MCF 10A (cell line): ENCODE results near the gene PGM2. TPM values are rescaled to one million over a fixed set of nuclear protein-coding genes. Genes with fewer than 3 reads are reported as not detected.
A peak's percentile ranks its signal among the peaks of the same experiment; 100 is the strongest.

Experiments used
- BruUV-seq: library from RNA; stranded (reverse); fragments of 400-500 nt; replicated peaks from 2 replicates; lab custom pipeline; 2021; lab: Mats Ljungman, UMichigan
- CTCF ChIA-PET: fragments of 300-600 bp; sonication (Branson Sonifier 250); formaldehyde crosslinking; extraction: SDS; loops from one replicate; lab custom pipeline; 2021; ENCODE audit warnings: antibody characterized with exemption, inconsistent platforms; lab: Yijun Ruan, JAX
- POLR2A ChIA-PET: fragments of 300-600, 350-650 bp; sonication (Branson Sonifier 250); formaldehyde crosslinking; extraction: SDS; loops from one replicate; lab custom pipeline; 2020; ENCODE audit warnings: antibody characterized with exemption, inconsistent platforms; lab: Yijun Ruan, JAX
- DNase-seq: peaks from one replicate; pipeline ENCODE4 v3.0.0-alpha.2; 2018; ENCODE audit not compliant: unreplicated experiment
- H3K27ac Mint-ChIP-seq: one replicate; pipeline ENCODE4 v1.8.0; 2022; ENCODE audit warnings: mild to moderate bottlenecking, low read depth, mixed read lengths; ENCODE audit not compliant: unreplicated experiment
- H3K27me3 Mint-ChIP-seq: one replicate; pipeline ENCODE4 v1.8.0; 2022; ENCODE audit warnings: mixed read lengths; ENCODE audit not compliant: insufficient read depth, unreplicated experiment
- H3K36me3 Mint-ChIP-seq: one replicate; pipeline ENCODE4 v1.8.0; 2022; ENCODE audit warnings: mild to moderate bottlenecking, moderate library complexity, mixed read lengths; ENCODE audit not compliant: insufficient read depth, unreplicated experiment
- H3K4me1 Mint-ChIP-seq: one replicate; pipeline ENCODE4 v1.8.0; 2022; ENCODE audit warnings: mixed read lengths; ENCODE audit not compliant: insufficient read depth, unreplicated experiment
- H3K4me3 Mint-ChIP-seq: one replicate; pipeline ENCODE4 v1.8.0; 2022; ENCODE audit warnings: mild to moderate bottlenecking, moderate library complexity, mixed read lengths; ENCODE audit not compliant: unreplicated experiment
- H3K9me3 Mint-ChIP-seq: one replicate; pipeline ENCODE4 v1.8.0; 2022; ENCODE audit warnings: mixed read lengths; ENCODE audit not compliant: unreplicated experiment
- intact Hi-C: fragments of 100-400 bp; cut with micrococcal nuclease; formaldehyde crosslinking; loops from 2 replicates; pipeline ENCODE4 v1.14.1; 2022
- total RNA-seq: library from RNA; stranded (reverse); gene quantifications from 2 replicates; pipeline ENCODE4 v1.2.3, GENCODE V29; 2022
- TF ChIP-seq, protein P1 (sequence below): fragments of 200-600 bp; IDR thresholded peaks from one replicate; pipeline ENCODE4 v1.8.0; 2022; ENCODE audit warnings: antibody characterized with exemption, mild to moderate bottlenecking; ENCODE audit not compliant: unreplicated experiment

Gene PGM2
- total RNA-seq, 1 experiment from 2014 or later, result 27.9 TPM

GRCh38 chr4:37868238-37868637, 41.8 kb downstream of the PGM2 start:
- TF ChIP-seq, protein P1, sequence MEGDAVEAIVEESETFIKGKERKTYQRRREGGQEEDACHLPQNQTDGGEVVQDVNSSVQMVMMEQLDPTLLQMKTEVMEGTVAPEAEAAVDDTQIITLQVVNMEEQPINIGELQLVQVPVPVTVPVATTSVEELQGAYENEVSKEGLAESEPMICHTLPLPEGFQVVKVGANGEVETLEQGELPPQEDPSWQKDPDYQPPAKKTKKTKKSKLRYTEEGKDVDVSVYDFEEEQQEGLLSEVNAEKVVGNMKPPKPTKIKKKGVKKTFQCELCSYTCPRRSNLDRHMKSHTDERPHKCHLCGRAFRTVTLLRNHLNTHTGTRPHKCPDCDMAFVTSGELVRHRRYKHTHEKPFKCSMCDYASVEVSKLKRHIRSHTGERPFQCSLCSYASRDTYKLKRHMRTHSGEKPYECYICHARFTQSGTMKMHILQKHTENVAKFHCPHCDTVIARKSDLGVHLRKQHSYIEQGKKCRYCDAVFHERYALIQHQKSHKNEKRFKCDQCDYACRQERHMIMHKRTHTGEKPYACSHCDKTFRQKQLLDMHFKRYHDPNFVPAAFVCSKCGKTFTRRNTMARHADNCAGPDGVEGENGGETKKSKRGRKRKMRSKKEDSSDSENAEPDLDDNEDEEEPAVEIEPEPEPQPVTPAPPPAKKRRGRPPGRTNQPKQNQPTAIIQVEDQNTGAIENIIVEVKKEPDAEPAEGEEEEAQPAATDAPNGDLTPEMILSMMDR, result no peak
- peaks cover 5% of the 10 kb centered on the region for H3K4me1 Mint-ChIP-seq
- H3K27ac Mint-ChIP-seq, result no peak overlapping the region
- ChIA-PET CTCF (interaction anchor here (0.7 to 1.1 kb wide), 2 partner anchors 9 to 167 kb away, joined by 3 read pairs; no protein-coding TSS in a partner anchor), POLR2A (no interaction called here)
- no peaks in the 10 kb centered on the region for H3K27me3 Mint-ChIP-seq
- no peak overlapping the region for H3K4me3 Mint-ChIP-seq
- H3K36me3 Mint-ChIP-seq, result peaks cover 7% of the 10 kb centered on the region
- BruUV-seq, result no TSS peak
- H3K9me3 Mint-ChIP-seq, result no peaks in the 10 kb centered on the region
- intact Hi-C loops, result no loop called here
- DNase-seq, result no peak

- no peak for DNase-seq
- H3K27ac Mint-ChIP-seq, result peak overlapping the region; percentile 83
- no peaks in the 10 kb centered on the region for H3K27me3 Mint-ChIP-seq
- H3K4me1 Mint-ChIP-seq, result peaks cover 14% of the 10 kb centered on the region
- H3K9me3 Mint-ChIP-seq, result no peaks in the 10 kb centered on the region
- BruUV-seq, result no TSS peak
- no peaks in the 10 kb centered on the region for H3K36me3 Mint-ChIP-seq
- ChIA-PET CTCF (no interaction called here), POLR2A (interaction anchor here (0.7 to 0.9 kb wide), 2 partner anchors 46 to 173 kb away, joined by 3 to 4 read pairs; partner anchors contain the start of gene PGM2)
- intact Hi-C loops, result no loop called here
- TF ChIP-seq, protein P1, result no peak
- H3K4me3 Mint-ChIP-seq, result no peak overlapping the region
Observed at GRCh38 chr4:37872310-37872988, 46.0 kb downstream of the PGM2 start.

- ChIA-PET POLR2A (interaction anchor here (1.4 to 4.1 kb wide), 4 partner anchors 13 to 47 kb away, joined by 6 to 34 read pairs (median 12); partner anchors contain the start of gene PGM2), CTCF (interaction anchor here (0.6 to 1.3 kb wide), 2 partner anchors 39 to 105 kb away, joined by 3 to 5 read pairs; no protein-coding TSS in a partner anchor)
- Mint-ChIP-seq H3K9me3 (no peaks in the 10 kb centered on the region), H3K27me3 (no peaks in the 10 kb centered on the region), H3K27ac (peak overlapping the region; percentile 83), H3K4me3 (peak overlapping the region; percentile 21), H3K36me3 (no peaks in the 10 kb centered on the region), H3K4me1 (peaks cover 14% of the 10 kb centered on the region)
- BruUV-seq, result no TSS peak
- DNase-seq, result peak; percentile 86
- TF ChIP-seq, protein P1, result no peak
- intact Hi-C loops, result no loop called here
Observed at GRCh38 chr4:37873386-37873785, 46.9 kb downstream of the PGM2 start.

DNA sequence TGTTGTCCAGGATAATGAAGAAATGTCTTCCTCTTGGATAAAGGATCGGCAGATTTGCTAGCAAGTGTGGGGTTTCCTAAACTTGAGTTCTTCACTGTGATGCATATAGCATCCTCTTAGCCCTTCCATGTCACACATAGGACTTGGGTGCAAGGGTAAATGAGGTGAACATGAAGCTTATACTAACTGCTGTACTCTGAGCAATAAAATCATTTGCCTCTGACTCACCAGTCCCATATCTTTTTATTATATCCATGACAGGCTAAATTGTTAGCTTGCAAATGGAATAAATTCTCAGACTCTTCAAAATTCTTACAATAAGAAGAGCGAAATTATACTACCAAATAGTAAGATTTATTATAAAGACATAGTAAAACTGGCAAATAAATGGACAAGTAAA, 49.7 kb downstream of the PGM2 start:
- TF ChIP-seq, protein P1, result no peak
- ChIA-PET CTCF (interaction anchor here (0.6 to 1.2 kb wide), 3 partner anchors 10 to 102 kb away, joined by 3 to 4 read pairs (median 3); no protein-coding TSS in a partner anchor), POLR2A (interaction anchor here (0.6 to 4.1 kb wide), 6 partner anchors 10 to 50 kb away, joined by 3 to 34 read pairs (median 5); partner anchors contain the start of genes PGM2 and TBC1D1)
- intact Hi-C loops, result no loop called here
- peaks cover 14% of the 10 kb centered on the region for H3K4me1 Mint-ChIP-seq
- no TSS peak for BruUV-seq
- no peak overlapping the region for H3K27ac Mint-ChIP-seq
- H3K36me3 Mint-ChIP-seq, result no peaks in the 10 kb centered on the region
- H3K4me3 Mint-ChIP-seq, result no peak overlapping the region
- H3K27me3 Mint-ChIP-seq, result no peaks in the 10 kb centered on the region
- H3K9me3 Mint-ChIP-seq, result no peaks in the 10 kb centered on the region
- no peak for DNase-seq
